ENCODE measurements around the gene HIGD2A.
A peak's percentile ranks its signal among the peaks of the same experiment; 100 is the strongest.

The HIGD2A gene

GRCh38 chr5:176410486-176411180 lies 22.1 kb downstream of the HIGD2A start:
- no peaks in the 10 kb centered on the region for H3K27me3 ChIP-seq
- no peaks in the 10 kb centered on the region for H3K9me3 ChIP-seq
- peak in 1 of 2 donors; percentile 39 for DNase-seq
- TF ChIP-seq, protein P1, sequence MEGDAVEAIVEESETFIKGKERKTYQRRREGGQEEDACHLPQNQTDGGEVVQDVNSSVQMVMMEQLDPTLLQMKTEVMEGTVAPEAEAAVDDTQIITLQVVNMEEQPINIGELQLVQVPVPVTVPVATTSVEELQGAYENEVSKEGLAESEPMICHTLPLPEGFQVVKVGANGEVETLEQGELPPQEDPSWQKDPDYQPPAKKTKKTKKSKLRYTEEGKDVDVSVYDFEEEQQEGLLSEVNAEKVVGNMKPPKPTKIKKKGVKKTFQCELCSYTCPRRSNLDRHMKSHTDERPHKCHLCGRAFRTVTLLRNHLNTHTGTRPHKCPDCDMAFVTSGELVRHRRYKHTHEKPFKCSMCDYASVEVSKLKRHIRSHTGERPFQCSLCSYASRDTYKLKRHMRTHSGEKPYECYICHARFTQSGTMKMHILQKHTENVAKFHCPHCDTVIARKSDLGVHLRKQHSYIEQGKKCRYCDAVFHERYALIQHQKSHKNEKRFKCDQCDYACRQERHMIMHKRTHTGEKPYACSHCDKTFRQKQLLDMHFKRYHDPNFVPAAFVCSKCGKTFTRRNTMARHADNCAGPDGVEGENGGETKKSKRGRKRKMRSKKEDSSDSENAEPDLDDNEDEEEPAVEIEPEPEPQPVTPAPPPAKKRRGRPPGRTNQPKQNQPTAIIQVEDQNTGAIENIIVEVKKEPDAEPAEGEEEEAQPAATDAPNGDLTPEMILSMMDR (IDR thresholded peaks at IDR 0.05), result no peak
- H3K27ac ChIP-seq, result no peak overlapping the region
- intact Hi-C loops (cut with DNase I; ENCODE audit: low total_unique reads), result loop anchor here (10.0 kb wide), 1 partner anchor 234 kb away; the partner anchor contains the start of gene TSPAN17
- H3K4me3 ChIP-seq, result no peak overlapping the region
- peaks cover 17 to 50% (median 38%) of the 10 kb centered on the region in 3 donors for H3K36me3 ChIP-seq
- H3K4me1 ChIP-seq, result peaks cover 5 to 43% (median 35%) of the 10 kb centered on the region in 4 donors

DNA sequence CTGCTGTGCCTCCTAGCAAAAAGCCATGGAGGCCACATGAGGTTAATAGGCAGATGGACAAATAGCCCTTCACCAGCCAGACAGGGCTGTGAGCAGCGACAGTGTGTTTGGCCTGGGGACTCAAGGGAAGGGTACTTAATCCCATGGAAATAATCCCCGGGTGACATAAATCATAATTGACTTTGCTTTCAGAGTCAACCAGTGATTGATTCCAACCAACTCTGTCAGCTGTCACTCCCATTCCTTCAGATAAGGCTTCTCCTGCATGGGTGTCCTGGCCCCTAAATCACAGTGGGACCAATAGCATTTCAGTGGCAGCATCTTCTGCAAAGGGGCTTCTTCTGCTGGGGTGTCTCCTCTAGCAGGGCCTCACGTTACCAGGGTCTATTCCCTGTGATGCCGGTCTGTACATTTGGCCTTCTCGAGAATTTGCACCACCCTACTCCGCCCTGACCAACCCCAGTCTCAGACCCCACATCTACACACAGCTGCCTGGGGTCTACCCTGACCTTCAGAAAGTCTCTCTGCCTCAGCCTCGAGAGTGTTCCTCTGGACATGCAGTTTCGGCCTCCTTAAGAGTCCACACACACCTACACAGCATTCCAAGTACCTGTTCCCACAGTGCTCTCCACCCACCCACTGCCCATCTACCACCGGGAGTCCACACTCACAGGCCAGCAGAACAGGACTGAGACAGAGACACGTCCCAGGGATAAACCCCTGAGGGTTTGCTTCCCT lies 24.1 kb downstream of the HIGD2A start:
- intact Hi-C loops (cut with DNase I; ENCODE audit: low total_unique reads), result loop anchor here (10.0 kb wide), 1 partner anchor 232 kb away; the partner anchor contains the start of gene TSPAN17
- Histone ChIP-seq H3K4me3 (no peak overlapping the region), H3K36me3 (peaks cover 13 to 29% (median 19%) of the 10 kb centered on the region in 3 donors), H3K4me1 (peaks cover 5 to 48% (median 43%) of the 10 kb centered on the region in 4 donors), H3K27me3 (no peaks in the 10 kb centered on the region), H3K27ac (peak overlapping the region in 1 of 2 donors; percentile 40), H3K9me3 (no peaks in the 10 kb centered on the region)
- peak in 1 of 2 donors; percentile 61 for DNase-seq
- TF ChIP-seq, protein P1 (IDR thresholded peaks at IDR 0.05), result no peak

- peak in 1 of 2 donors; percentile 68 for DNase-seq
- H3K27ac ChIP-seq, result peak overlapping the region; percentile 7 to 40
- H3K36me3 ChIP-seq, result peaks cover 7 to 24% (median 15%) of the 10 kb centered on the region in 3 donors
- no peak overlapping the region for H3K4me3 ChIP-seq
- TF ChIP-seq, protein P1 (IDR thresholded peaks at IDR 0.05), result no peak
- H3K27me3 ChIP-seq, result no peaks in the 10 kb centered on the region
- H3K9me3 ChIP-seq, result no peaks in the 10 kb centered on the region
- peaks cover 5 to 48% (median 43%) of the 10 kb centered on the region in 4 donors for H3K4me1 ChIP-seq
- intact Hi-C loops (cut with DNase I; ENCODE audit: low total_unique reads), result loop anchor here (10.0 kb wide), 1 partner anchor 232 kb away; the partner anchor contains the start of gene TSPAN17
These were observed 24.7 kb downstream of the HIGD2A start for GRCh38 chr5:176413255-176413565.

DNA sequence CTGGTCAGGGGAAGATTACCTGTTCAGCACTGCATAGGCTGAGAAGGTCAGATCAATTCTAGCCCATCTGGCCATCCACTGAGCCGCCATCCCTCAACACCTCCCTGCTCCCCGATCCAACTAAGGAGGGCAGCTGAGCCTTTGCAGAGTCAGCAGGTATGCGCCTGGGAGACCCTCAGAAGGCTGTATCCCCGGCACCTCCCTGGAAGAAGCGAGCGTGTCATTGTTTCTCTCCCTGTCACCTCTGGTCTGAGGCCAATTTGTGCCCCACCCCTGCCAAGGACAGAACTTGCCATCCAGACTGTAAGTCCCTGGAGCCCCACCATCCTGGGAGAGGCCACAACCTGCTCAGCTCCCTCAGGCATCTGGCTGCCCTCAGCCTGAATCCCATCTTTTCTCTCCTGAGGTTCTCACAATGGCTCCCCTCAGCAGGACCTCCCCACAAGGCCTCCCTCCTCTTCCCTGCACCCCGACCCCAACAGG lies 25.2 kb downstream of the HIGD2A start:
- Histone ChIP-seq H3K27me3 (no peaks in the 10 kb centered on the region), H3K4me1 (peaks cover 5 to 48% (median 43%) of the 10 kb centered on the region in 4 donors), H3K4me3 (no peak overlapping the region), H3K36me3 (peaks cover 2 to 19% (median 11%) of the 10 kb centered on the region in 3 donors), H3K27ac (peak overlapping the region; percentile 7 to 40), H3K9me3 (no peaks in the 10 kb centered on the region)
- intact Hi-C loops (cut with DNase I; ENCODE audit: low total_unique reads), result loop anchor here (10.0 kb wide), 1 partner anchor 231 kb away; the partner anchor contains the start of gene TSPAN17
- TF ChIP-seq, protein P1 (IDR thresholded peaks at IDR 0.05), result no peak
- peak in 1 of 2 donors; percentile 58 for DNase-seq

DNA sequence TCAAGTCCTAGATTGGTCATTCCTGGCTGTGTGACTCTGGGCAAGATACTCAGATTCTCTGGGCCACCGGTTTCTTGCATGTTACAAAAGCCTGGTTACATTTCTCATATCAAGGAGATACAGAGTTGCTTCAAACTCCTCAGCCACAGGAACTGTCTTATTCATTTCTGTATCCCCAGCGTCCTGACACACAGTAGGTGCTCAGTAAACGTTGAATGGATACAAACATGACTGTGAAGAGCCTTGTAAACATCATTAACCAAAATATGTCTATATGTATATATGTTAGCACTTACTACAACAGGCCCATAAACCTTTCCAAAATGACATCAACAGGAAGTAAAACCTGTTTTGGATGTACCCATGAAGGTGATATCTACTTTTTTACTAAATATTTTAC lies 26.2 kb downstream of the HIGD2A start:
- TF ChIP-seq, protein P1 (IDR thresholded peaks at IDR 0.05), result no peak

More for the DNA sequence above, 26.2 kb downstream of the HIGD2A start:
- peak overlapping the region in 1 of 2 donors; percentile 88 for H3K4me3 ChIP-seq
- H3K27ac ChIP-seq, result peak overlapping the region; percentile 86 to 91
- H3K27me3 ChIP-seq, result no peaks in the 10 kb centered on the region
- intact Hi-C loops (cut with DNase I; ENCODE audit: low total_unique reads), result loop anchor here (10.0 kb wide), 1 partner anchor 230 kb away; the partner anchor contains the start of gene TSPAN17
- H3K9me3 ChIP-seq, result no peaks in the 10 kb centered on the region
- DNase-seq, result no peak
- H3K36me3 ChIP-seq, result peaks cover 0 to 10% (median 4%) of the 10 kb centered on the region in 3 donors
- H3K4me1 ChIP-seq, result peaks cover 5 to 48% (median 43%) of the 10 kb centered on the region in 4 donors
